Uterus (tissue), 4 donors: ENCODE measurements around the gene PRF1. TPM values are rescaled to one million over a fixed set of nuclear protein-coding genes. Genes with fewer than 3 reads are reported as not detected.

Experiments
- DNase-seq, 2 donors: peaks; one replicate each; pipeline ENCODE4 v3.0.0-alpha.2; 2019 to 2020
- H3K27ac ChIP-seq, 2 donors: fragments of 200-600 bp; sonication (generic); 1 replicate in 1 of 2; 2 replicates in 1 of 2; pipeline ENCODE4 v1.5.1; 2016 to 2018
- H3K27me3 ChIP-seq, 2 donors: fragments of 200-600 bp; sonication (generic); one replicate each; pipeline ENCODE4 v1.5.1; 2018 to 2019; ENCODE audit warnings: control low read depth in 1 of 2
- H3K36me3 ChIP-seq, 2 donors: fragments of 200-600 bp; sonication (generic); one replicate each; pipeline ENCODE4 v1.5.1; 2019; ENCODE audit warnings: control low read depth in 1 of 2
- H3K4me1 ChIP-seq, 2 donors: fragments of 200-600 bp; sonication (generic); one replicate each; pipeline ENCODE4 v1.5.1; 2018 to 2019; ENCODE audit warnings: control low read depth in 1 of 2
- H3K4me3 ChIP-seq, 2 donors: fragments of 200-600 bp; sonication (generic); 1 replicate in 1 of 2; 2 replicates in 1 of 2; pipeline ENCODE4 v1.5.1; 2018 to 2019; ENCODE audit warnings: mild to moderate bottlenecking in 1 of 2
- H3K9me3 ChIP-seq, 2 donors: fragments of 200-600 bp; sonication (generic); one replicate each; pipeline ENCODE4 v1.5.1; 2019; ENCODE audit warnings: control low read depth in 1 of 2
- CTCF ChIP-seq, 4 experiments: fragments of 200-600 bp in 2 of 4; fragments of 450-650 bp in 2 of 4; sonication (generic) in 2 of 4; IDR thresholded peaks; one replicate each; pipeline ENCODE4 v1.5.1; 2016 to 2019; ENCODE audit warnings: antibody characterized with exemption in 4 of 4, mild to moderate bottlenecking in 2 of 4, moderate library complexity in 1 of 4
- POLR2A ChIP-seq, 2 donors: fragments of 450-650 bp; IDR thresholded peaks; one replicate each; pipeline ENCODE4 v1.6.1; 2016; ENCODE audit warnings: antibody characterized with exemption in 2 of 2, mild to moderate bottlenecking in 1 of 2, moderate library complexity in 1 of 2
- intact Hi-C: fragments of 100-400 bp; cut with DNase I; formaldehyde crosslinking; loops from one replicate; pipeline ENCODE4 v1.15.1; 2023; ENCODE audit warnings: low total_unique reads
- total RNA-seq, 4 donors: library from RNA; depleted of rRNA in 3 of 4; stranded (reverse); fragments of >200 nt in 3 of 4; gene quantifications; one replicate each; pipeline versions ENCODE4 v1.1.0 to v1.2.4, GENCODE V29; 2014 to 2023
- donor health status: DM: yes; HTN: yes; CAD: no.

The PRF1 gene
- total RNA-seq, 4 donors from 2014 or later = 0.51 to 8.7 (median 1.1) TPM; not detected in 1

GRCh38 chr10:70558871-70559810 lies 43.4 kb downstream of the PRF1 start:
- Histone ChIP-seq H3K4me3 (no peak overlapping the region), H3K9me3 (no peaks in the 10 kb centered on the region), H3K27me3 (no peaks in the 10 kb centered on the region), H3K27ac (no peak overlapping the region), H3K4me1 (peaks cover 0 to 5% of the 10 kb centered on the region in 2 donors), H3K36me3 (no peaks in the 10 kb centered on the region)
- TF ChIP-seq POLR2A (IDR thresholded peaks at IDR 0.05) (no peak), CTCF (IDR thresholded peaks at IDR 0.05) (peak in 3 of 4 experiments; percentile 33 to 37 (median 36))
- peak in 1 of 2 donors; percentile 36 for DNase-seq
- intact Hi-C loops = no loop called here

GRCh38 chr10:70558295-70558694 lies 44.2 kb downstream of the PRF1 start:
- DNase-seq = no peak

GRCh38 chr10:70557876-70558275 lies 44.7 kb downstream of the PRF1 start:
- TF ChIP-seq POLR2A (IDR thresholded peaks at IDR 0.05) (no peak), CTCF (IDR thresholded peaks at IDR 0.05) (no peak)
- Histone ChIP-seq H3K4me3 (no peak overlapping the region), H3K27ac (no peak overlapping the region), H3K4me1 (peaks cover 0 to 5% of the 10 kb centered on the region in 2 donors), H3K27me3 (no peaks in the 10 kb centered on the region), H3K36me3 (no peaks in the 10 kb centered on the region), H3K9me3 (no peaks in the 10 kb centered on the region)
- intact Hi-C loops = no loop called here
- DNase-seq = no peak

More at GRCh38 chr10:70558295-70558694, 44.2 kb downstream of the PRF1 start:
- no peak overlapping the region for H3K4me3 ChIP-seq
- TF ChIP-seq CTCF (IDR thresholded peaks at IDR 0.05) = no peak
- no peak for TF ChIP-seq POLR2A (IDR thresholded peaks at IDR 0.05)
- H3K9me3 ChIP-seq = no peaks in the 10 kb centered on the region
- H3K27me3 ChIP-seq = no peaks in the 10 kb centered on the region
- H3K36me3 ChIP-seq = no peaks in the 10 kb centered on the region
- intact Hi-C loops = no loop called here
- no peak overlapping the region for H3K27ac ChIP-seq
- peaks cover 0 to 5% of the 10 kb centered on the region in 2 donors for H3K4me1 ChIP-seq

GRCh38 chr10:70557086-70557845 lies 45.3 kb downstream of the PRF1 start:
- no peak for TF ChIP-seq POLR2A (IDR thresholded peaks at IDR 0.05)
- TF ChIP-seq CTCF (IDR thresholded peaks at IDR 0.05) = no peak
- intact Hi-C loops = no loop called here
- no peak for DNase-seq
- Histone ChIP-seq H3K27me3 (no peaks in the 10 kb centered on the region), H3K27ac (no peak overlapping the region), H3K4me1 (peaks cover 0 to 5% of the 10 kb centered on the region in 2 donors), H3K4me3 (no peak overlapping the region), H3K36me3 (no peaks in the 10 kb centered on the region), H3K9me3 (no peaks in the 10 kb centered on the region)
